GM19351 (cell line): Measurements from ENCODE around the gene FAM241B.

Experiments
- ATAC-seq: cut with Tn5 transposase; IDR thresholded peaks from one replicate; pipeline ENCODE4 v1.9.1; 2021; ENCODE audit warnings: mild to moderate bottlenecking, moderate library complexity; ENCODE audit not compliant: unreplicated experiment

Gene FAM241B

DNA sequence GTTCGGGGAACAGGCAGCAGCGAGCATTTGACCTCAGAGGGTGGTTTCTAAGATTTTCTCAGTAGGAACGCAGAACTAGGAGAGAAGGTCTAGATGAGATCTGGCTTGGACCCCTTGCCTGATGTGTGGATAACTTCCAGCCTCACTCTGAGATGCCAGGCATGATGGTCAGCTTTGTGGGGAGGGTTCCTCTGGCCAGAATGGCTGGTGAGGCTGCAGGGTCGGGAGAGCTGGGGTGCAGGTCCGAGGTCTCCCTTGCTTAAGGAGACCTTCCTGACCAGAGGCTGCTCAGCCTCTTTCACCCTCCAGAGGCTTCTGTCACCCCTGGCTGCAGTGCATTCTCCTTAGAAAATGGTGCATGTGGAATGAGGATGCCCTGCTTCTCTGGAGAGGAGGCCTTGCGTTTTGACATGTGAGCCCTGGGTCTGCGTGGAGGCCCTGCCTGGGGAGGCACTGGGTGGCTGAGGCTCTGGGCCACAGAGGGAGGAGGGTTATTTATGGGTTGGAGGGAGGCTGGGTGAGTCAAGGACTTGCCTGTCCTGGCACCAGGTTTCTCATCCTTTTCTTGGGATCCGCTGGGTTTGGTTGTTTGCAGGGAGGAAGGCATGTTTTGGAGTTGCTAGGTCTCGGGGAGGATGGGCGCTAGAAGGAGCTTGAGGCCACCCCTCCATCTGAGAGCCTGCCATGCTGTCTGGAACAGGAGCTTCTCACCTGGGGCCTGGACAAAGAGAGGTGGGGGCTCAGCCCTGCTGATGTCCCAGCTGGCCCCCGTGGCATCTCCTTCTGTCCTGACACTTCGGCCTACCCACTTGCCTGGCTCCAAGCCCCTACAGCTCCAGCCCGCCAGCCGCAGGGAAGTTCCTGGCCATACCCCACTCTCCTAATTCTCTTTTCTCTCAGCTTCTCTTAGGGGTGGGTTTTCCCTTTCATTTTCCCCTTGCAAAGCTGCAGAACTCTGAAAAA, 3.9 kb downstream of the FAM241B start:
- ATAC-seq, result no peak

DNA sequence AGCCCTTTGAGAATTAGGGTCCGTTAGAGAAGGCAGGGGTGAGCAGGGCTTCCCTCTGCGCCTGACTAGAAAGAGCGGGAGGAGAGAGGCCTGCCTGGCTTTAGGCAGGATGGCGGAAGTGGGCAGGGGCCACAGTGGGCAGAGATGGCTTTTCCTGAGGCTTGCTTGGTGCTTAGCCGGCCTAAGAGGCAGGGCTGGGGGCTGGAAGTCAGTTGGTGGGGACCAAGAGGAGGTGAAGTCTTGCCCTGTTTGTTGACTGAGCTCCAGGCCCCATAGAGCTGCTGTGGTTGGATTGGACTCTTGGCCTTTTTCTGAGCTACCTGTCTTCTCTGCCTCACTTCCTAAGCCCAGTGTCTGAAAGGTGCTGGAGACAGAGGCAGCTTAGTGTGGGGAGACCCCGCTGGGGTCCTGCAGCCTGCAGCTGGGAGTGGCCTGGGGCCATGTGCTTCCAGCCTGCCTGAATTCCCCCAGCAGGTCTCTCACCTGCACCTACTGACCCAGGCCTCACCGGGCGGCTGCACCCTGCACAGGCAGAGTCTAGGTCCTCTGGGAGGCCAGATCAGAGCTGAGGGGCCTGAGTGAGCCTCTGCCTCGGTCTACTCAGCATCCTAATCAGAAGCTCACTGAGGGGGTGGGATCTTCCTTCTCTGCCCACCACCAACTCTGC, 4.8 kb downstream of the FAM241B start:
- ATAC-seq, result no peak

DNA sequence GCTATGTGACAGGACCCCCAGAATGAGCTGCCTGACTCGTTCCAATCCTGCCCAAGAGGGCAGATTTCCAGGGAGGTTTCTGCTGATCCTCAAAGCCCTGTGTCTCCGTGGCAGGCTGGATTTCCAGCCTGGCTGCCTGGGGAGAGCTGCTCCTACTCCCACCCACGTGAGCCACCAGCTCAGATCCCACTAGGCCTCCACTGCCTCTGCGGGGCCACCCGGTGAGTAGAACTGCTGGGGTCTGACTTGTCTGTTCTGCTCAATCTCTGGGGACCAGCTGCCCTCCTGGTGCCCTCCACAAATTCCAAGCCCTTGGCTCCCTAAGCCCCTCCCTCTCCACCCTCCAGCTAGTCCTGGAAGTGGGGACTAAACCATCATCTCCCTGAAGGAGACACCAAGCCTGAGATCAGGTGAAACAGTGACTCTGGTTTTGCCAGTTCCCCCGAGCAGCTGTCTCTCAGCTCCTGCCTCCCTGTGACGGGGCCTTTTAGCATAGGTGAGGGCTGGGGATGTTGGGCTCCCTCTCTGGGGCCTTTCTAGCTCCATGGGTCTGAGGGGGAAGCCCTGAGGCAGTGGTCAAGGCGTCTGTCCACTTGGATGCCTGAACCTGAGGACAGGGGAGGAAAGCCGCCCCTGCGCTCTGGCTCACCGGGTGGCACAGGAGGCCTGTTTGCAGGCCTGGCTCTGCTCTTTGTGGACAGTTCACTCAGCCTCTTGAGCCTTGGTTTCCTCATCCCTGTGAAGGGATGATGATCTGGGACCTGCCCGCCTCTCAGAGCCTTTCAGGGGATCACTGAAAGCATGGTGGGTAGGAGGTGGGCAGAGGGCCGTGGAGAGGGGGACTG, 5.6 kb downstream of the FAM241B start:
- no peak for ATAC-seq

DNA sequence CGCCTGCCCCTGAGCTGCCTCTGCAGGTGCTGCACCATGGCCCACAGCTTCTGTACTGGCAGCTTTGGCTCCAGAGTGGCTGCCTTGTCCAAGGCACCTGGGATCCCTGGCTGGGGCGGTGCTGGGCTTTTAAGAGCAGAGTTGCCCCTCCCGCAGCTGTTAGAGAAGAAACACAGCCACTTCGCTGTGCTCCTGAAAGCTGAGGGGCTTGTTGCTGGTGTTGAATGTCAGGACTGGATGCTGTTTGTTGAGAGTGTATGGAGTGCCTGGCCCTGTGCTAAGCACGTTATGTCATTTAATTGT, 6.2 kb downstream of the FAM241B start:
- no peak for ATAC-seq

DNA sequence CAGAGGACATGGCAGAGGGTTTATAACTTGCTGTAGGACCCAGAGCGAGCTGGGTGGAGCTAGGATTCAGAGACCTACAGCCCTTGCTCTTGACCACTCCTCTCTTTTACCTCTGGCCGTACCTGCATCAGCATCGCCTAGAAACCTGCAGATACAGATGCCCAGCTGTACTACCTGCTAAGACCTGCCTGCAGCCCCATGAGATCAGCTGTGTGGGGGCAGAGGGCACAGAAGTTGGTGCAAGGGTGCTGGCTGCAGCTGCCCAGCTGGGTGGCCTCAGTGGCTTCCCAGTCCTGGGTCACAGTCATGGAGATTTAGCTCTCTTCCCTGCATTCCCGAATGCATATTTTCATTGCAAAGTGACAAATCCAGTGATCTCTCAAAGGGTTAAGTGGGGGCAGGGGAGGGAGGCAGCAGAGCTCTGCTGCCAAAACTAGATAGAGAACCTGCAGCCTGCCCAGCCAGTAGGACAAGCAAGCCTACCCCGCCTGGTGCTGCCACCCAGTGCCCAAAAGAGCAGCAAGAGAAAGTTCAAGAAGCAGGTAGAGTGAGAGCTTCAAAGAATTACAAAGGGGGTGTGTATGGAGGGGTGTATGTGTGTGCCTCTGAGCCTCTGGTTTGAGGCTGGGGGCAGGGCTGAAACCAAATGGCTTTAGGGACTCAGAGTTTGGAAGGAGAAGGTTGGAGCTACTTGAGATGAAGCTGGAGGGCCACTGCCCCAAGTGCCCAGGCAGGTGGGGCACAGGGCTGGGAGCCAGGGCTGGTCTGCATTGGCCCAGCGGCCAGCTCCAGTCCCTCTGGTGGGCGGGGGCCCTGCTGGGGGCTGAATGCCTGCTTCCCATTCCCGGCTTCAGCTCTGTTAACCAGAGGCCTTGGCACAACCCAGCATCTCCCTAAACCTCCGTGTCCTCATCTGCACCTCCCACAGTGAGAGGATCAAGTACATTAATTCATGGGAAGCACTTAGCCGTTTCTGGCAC, 6.9 kb downstream of the FAM241B start:
- no peak for ATAC-seq

DNA sequence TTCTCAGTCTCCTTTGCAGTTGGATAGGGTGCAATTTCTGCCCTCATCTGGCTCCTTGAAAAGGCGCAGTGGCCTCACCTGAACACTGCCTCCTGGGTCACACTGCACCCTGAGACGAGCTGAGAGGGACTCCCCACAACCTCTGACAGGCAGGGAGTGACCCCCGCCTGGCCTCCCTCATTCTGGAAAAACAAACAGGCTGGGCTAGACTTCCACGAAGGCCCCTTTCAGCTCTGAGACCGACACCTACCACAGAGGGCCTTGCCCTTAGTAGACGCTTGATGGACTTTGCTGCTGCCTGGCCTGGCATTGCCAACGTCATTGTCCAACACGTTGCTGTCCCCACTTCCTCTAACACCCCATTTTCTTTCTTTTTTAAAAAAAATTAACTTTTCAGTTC, 8.6 kb downstream of the FAM241B start:
- no peak for ATAC-seq

DNA sequence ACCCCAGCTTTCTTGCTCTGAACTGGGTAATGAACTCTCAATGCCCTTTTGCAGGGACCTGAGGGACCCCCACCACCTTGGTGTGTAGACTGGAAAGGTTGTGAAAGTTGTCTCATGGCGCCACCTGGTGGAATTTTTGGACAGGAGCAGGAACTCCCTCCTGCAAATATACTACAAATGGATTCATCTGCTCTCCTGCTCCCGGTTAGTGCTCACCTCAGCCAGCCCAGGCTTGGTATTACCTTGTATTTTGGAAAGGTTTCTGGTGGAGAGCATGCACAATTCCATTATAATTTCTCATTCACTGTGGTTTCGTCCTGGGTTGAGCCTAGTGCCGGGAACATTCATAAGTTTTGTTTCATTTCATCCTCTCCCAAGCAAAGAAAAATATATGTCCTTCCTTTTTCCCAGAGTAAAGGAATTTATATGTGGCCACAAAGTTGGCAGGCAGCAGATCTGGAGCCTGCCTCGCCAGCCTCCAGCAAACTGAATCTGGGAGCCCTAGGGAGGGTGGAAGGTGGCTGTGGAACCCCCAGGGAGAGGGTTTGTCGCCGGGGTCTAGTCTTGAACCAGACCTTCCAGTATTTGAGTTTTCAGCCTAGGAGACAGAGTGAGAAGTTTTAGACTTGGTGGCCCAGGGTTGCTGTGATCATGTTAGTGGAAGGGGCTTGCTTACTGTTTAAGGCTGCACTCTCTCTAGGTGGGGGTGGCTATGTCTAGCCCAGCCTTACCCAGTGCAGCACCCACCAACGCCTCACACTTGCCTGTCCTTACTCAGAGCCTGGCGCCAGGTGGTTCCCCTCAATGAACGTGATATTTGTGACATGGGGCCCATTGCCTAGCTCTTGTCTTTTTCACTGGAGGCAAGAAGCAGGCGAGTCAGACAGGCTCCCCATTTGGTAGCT, 9.5 kb downstream of the FAM241B start:
- ATAC-seq, result no peak

DNA sequence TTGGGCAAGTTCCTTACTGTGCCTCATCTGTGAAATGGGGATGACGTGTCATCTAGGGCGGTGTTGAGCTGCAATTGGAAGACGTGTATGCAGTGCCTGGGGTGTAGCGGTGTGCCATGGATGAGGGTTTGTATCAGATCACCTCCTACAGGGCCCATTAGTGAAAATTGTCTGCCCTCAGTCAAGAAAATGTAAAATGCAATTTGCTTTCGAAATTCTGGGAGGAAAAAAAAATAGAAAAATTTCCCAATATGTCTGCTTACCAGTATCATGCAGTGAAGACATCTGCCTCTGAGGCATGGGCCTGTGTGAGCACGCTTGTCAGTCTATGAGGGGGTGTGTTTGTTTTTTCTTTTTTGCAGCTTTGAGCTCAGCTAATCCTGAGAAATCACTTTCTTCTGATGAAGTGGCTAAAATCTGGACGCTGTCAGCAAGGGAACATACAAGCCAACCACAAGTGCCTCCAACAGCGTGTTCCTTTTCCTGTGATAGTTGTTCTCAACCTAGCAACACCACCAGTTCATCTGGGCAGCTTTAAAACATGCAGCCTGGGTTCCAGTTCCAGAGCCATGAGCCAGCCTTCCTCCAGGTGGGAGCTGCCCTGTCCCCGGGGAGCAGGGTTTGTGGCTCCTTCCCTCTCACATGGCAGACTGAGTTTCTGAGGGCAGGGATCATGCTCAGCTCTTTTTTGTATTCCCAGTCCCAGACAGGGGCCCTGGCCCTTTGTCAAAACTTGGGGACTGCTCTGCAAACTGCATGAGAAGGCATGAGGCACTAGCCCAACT, 10.3 kb downstream of the FAM241B start:
- no peak for ATAC-seq

DNA sequence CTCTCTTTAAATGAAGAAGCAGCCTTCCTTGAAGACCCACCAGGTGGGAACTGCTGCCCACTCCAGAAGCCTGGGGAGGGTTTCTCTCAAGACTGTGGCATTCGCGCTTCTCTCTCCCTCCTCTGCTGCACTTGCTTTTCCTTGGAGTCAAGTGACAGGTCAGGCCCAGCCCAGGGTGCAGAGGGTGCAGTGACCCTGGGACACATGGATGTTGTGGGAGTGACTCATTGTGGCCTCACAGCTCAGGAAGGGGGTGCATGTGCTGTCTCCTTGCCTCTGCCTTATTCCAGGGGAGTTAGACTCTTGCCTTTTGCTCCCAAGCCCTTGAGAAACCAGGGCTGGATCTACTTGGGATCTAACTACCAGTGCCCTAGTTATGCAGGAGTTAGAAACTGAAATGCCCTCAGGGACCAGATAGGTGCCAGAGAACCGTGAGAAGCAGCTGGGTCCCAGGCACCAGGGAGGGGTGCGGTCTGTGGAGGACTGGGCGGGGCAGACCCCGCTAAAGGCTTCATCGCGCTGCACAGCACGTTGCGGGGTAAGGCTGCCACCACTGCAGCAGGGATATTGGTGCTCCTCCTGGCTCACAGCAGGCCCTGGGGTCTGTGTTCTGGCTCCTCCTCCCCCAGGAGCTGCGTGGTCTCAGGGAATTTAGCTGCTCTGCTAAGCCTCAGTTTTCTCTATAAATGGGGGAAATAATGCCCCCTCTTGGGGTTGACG, 11.4 kb downstream of the FAM241B start:
- ATAC-seq, result no peak

DNA sequence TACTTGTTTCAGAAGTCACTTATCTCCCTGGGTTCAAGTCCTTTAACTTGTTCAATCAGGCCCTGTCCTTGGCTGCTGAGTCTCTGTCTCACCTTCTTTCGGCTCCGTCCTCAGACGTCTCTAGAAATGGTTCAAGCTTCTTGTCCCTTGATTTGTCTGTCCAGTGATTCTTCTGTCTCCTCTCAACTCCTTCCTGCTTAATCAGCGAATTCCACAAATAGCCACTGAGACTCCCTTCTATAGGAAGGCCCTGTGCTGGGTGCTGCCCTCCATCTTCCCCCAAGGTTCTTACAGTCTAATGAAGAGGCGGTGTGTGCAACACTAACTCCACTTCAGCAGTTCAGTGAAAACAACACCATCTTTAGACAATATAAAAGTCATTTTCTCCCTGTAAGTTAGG, 12.7 kb downstream of the FAM241B start:
- ATAC-seq, result no peak

DNA sequence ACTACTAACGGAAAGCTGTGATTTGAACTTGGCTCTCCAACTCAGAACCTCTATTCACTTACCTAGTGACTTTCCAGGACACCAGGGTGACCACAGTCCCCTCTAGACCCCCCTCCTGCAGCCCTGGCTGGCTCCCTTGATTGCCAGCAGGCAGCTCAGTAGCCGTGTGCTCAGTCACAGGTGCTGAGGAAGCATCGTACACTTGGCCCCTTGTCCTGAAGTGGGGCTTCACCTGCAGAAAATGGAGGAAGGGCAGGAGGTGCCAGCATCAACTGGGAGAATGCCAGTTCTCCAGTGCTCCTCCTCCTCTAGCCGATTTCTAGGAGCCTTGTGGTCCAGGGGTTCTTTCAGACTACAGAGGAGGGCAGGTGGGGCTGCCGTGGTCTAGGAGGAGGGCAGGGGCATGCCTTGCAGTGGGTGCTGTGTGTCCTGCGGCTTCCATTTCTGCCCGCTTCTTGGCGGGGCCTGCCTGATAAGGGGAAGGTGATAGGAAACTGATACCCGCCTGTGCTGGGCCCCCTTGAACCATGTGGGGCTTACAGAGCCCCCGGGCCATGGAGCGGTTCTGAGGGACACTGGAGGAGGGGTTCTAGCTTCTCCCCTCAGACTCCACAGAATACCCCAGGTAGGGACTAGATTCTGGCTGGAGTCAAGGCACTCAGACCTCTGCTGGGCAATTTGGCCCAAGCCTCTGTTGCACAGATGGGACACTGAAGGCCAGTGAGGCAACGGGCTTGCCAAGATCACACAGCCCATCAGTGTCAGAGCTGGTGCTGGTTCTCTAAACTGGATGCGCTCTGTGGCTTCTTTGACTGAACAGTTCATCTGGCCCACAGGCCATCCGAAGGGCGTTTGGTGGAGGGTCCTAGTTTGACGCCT, 14.0 kb downstream of the FAM241B start:
- no peak for ATAC-seq

DNA sequence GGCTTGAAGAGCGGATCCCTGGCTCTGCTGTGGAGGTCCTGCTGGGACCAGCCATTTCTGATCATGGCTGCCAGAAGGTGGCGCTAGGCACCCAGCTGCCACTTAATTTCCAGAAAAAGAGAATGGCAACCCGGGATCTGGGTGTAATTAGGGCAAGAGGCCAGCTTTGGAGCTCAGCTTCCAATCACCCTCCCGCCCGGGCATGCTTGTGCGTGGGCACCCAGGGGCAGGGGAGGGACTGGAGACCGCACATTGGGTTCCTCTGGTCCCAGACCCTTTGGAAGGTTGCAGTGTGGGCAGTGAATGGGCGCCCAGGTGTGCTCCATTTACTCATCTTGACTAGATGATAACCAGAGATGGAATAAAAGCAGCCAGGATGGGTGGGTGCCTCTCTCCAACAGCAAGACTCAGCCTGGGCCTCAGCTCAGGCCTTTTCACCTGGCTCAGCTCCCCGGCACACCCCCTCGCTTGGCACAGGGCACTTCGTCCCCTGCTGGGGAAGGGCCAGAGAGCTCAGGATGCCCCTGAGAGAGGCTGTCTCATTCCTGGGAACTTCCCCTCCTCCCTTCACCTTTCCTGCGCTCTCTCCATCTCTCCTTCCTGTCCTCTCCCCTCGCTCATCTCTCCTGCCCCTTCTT, 14.7 kb downstream of the FAM241B start:
- no peak for ATAC-seq

DNA sequence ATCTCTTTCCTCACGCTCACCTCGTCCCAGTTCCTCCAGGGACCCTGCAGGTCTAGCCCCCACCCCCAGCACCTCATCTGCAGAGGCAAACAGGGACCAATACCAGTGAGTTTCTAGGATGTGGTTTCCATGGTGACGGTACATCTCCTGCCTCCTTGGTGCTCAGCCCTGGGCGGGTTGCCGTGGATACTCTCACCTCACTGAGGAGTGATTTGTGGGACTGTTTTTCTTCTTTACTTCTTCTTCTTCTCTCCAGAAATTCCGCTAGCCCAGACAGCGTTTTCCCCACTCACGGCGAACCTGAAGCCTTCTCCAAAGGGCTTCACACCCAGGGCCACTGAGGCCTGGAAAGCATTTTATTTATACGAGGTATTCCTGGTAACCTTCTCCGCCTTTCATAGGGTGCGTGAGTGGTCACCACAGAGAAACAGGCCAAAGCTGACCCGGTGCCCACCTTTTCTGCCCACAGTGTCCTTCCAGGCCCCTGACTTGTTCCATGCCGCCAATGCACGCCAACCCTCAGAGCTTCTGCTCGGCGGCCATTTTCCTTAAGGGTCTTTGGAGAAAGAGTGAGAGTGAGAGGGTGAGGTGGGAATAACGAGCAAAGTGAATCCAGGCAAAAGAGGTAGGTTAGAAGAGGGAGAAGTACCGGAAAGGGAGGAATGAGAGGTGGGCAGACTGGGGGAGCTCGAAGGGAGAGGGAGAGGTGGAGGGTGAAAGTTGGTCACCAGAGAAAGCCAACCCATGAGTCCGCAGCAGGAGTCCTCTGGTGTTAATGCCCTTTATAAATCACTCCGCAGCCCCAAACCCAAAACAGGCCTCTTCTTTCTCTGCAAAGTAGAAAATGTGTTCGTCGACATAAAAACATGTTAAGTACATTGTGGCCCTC, 15.5 kb downstream of the FAM241B start:
- ATAC-seq, result no peak

DNA sequence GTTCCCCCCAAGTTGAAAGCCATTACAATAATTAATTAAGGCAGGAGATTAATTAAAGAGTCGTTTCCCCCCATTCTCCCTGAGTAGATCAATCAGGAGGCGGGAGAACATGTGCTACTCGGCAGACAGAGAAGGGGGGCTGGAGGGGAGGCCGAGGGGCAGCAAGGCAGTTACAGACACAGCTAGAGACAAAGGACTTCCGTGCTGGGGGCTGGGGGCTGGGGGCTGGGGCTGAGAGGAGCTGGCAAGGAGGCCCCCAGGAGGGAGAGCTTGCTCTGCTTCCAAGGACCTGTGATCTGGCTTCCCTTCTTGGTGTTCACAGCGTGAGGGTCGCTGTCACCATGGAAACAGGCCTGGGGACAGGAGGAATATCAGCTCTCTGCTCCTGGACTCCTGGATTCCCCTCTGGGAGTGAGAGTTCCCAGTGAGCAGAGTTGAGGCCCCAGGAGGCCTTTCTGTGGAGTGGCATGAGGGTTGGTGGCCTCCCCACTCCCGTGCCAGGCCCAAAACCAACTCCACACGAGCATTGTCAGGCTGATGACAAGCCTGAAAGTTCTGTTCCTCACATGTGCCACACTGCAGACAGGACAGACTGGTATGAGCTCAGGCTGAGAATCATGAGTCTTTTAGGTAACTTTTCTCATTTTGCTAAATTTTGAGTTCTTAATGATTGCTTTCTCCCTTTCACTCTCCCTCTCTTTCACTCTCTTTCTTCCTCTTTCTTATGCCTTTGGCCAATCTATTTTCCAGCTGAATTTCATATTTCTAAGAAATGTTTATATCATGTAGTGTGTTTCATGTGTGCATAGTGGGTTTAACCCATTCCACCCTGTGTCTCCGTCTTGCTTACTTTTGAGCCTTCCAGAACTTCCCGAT, 16.4 kb downstream of the FAM241B start:
- no peak for ATAC-seq

DNA sequence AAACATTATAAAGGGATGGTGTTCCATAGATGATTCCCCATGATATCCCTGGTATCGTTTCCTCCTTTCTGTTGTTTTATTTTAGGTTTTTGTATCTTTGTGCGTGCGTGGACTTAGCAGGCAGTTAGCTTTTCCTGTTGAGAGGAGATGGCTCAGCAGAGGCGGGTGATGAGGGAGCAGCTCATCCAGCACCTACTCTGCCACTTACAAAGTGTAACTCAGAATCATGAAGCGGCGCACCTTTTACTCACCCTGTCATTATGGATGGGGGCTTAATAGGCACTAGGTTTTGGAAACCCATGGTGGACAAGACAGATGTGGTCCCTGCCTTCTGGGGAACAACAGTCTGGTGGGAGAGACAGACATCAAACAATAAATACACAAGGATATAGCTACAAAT, 17.1 kb downstream of the FAM241B start:
- no peak for ATAC-seq
